Measurements from ENCODE around the gene KDELR1. TPM values are rescaled to one million over a fixed set of nuclear protein-coding genes. Genes with fewer than 3 reads are reported as not detected.

Gene KDELR1
- total and polyA plus RNA-seq, 9 of the 15 experiments (the other 6 are each of a cell fraction or from before 2014, with no cell fraction given): 6.1 to 165 (median 58.5) TPM

DNA sequence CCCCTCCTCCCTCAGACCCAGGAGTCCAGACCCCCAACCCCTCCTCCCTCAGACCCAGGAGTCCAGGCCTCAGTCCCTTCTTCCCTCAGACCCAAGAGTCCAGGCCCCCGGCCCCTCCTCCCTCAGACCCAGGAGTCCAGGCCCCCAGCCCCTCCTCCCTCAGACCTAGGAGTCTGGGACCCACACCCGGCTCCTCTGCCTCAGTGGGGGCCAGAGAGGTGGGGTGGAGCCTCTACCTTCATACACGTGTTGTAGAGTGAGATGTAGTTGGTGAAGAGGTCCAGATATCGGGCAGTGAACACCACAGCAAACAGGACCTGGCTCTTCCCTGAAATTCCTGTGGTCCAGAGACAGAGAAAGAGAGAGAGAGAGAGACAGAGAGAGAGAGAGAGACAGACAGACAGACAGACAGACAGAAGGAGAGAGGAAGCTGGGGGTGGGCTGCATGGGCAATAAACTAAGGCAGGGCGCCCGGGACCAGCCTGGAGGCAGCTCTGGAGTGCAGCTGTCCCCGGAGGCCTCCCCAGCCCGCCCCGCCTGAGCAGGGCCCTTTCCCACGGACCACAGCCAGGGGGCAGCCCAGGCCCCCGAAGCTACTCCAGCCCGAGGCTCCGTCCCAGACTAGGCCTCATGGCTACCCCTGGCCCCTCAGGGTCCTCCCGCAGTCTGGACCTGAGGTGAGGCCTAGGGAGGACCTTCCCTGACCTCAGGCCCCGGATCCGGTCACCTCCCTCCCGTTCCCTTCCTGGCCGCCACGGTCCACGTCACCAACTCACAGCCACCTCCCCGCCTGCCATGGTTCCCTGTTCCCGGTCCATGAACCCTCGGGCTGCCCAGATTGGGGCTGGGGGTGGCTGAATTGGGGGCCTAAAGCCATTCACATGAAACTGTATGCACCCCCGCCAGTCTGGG, 907 bp downstream of the KDELR1 start (continued):
- TF ChIP-seq, protein P1, sequence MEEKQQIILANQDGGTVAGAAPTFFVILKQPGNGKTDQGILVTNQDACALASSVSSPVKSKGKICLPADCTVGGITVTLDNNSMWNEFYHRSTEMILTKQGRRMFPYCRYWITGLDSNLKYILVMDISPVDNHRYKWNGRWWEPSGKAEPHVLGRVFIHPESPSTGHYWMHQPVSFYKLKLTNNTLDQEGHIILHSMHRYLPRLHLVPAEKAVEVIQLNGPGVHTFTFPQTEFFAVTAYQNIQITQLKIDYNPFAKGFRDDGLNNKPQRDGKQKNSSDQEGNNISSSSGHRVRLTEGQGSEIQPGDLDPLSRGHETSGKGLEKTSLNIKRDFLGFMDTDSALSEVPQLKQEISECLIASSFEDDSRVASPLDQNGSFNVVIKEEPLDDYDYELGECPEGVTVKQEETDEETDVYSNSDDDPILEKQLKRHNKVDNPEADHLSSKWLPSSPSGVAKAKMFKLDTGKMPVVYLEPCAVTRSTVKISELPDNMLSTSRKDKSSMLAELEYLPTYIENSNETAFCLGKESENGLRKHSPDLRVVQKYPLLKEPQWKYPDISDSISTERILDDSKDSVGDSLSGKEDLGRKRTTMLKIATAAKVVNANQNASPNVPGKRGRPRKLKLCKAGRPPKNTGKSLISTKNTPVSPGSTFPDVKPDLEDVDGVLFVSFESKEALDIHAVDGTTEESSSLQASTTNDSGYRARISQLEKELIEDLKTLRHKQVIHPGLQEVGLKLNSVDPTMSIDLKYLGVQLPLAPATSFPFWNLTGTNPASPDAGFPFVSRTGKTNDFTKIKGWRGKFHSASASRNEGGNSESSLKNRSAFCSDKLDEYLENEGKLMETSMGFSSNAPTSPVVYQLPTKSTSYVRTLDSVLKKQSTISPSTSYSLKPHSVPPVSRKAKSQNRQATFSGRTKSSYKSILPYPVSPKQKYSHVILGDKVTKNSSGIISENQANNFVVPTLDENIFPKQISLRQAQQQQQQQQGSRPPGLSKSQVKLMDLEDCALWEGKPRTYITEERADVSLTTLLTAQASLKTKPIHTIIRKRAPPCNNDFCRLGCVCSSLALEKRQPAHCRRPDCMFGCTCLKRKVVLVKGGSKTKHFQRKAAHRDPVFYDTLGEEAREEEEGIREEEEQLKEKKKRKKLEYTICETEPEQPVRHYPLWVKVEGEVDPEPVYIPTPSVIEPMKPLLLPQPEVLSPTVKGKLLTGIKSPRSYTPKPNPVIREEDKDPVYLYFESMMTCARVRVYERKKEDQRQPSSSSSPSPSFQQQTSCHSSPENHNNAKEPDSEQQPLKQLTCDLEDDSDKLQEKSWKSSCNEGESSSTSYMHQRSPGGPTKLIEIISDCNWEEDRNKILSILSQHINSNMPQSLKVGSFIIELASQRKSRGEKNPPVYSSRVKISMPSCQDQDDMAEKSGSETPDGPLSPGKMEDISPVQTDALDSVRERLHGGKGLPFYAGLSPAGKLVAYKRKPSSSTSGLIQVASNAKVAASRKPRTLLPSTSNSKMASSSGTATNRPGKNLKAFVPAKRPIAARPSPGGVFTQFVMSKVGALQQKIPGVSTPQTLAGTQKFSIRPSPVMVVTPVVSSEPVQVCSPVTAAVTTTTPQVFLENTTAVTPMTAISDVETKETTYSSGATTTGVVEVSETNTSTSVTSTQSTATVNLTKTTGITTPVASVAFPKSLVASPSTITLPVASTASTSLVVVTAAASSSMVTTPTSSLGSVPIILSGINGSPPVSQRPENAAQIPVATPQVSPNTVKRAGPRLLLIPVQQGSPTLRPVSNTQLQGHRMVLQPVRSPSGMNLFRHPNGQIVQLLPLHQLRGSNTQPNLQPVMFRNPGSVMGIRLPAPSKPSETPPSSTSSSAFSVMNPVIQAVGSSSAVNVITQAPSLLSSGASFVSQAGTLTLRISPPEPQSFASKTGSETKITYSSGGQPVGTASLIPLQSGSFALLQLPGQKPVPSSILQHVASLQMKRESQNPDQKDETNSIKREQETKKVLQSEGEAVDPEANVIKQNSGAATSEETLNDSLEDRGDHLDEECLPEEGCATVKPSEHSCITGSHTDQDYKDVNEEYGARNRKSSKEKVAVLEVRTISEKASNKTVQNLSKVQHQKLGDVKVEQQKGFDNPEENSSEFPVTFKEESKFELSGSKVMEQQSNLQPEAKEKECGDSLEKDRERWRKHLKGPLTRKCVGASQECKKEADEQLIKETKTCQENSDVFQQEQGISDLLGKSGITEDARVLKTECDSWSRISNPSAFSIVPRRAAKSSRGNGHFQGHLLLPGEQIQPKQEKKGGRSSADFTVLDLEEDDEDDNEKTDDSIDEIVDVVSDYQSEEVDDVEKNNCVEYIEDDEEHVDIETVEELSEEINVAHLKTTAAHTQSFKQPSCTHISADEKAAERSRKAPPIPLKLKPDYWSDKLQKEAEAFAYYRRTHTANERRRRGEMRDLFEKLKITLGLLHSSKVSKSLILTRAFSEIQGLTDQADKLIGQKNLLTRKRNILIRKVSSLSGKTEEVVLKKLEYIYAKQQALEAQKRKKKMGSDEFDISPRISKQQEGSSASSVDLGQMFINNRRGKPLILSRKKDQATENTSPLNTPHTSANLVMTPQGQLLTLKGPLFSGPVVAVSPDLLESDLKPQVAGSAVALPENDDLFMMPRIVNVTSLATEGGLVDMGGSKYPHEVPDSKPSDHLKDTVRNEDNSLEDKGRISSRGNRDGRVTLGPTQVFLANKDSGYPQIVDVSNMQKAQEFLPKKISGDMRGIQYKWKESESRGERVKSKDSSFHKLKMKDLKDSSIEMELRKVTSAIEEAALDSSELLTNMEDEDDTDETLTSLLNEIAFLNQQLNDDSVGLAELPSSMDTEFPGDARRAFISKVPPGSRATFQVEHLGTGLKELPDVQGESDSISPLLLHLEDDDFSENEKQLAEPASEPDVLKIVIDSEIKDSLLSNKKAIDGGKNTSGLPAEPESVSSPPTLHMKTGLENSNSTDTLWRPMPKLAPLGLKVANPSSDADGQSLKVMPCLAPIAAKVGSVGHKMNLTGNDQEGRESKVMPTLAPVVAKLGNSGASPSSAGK (IDR thresholded peaks at IDR 0.05): no peak
- TF ChIP-seq ZNF408 (CRISPR knock-in tag; IDR thresholded peaks at IDR 0.05; ENCODE audit: low read depth): no peak
- TF ChIP-seq, protein P2, sequence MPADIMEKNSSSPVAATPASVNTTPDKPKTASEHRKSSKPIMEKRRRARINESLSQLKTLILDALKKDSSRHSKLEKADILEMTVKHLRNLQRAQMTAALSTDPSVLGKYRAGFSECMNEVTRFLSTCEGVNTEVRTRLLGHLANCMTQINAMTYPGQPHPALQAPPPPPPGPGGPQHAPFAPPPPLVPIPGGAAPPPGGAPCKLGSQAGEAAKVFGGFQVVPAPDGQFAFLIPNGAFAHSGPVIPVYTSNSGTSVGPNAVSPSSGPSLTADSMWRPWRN (IDR thresholded peaks at IDR 0.05; ENCODE audit: low read depth): no peak
- TF ChIP-seq THRAP3 (IDR thresholded peaks at IDR 0.05; ENCODE audit: borderline replicate concordance): no peak
- TF ChIP-seq ZNF79 (CRISPR knock-in tag; IDR thresholded peaks at IDR 0.05; ENCODE audit: low read depth): no peak
- peak; percentile 94 for TF ChIP-seq CBFB (CRISPR knock-in tag; IDR thresholded peaks at IDR 0.05)
- TF ChIP-seq FOXK1 (CRISPR knock-in tag; IDR thresholded peaks at IDR 0.05; ENCODE audit: borderline replicate concordance): peak; percentile 94; the same call in 1 of the 2 replicates
- TF ChIP-seq C11orf30 (IDR thresholded peaks at IDR 0.05; ENCODE audit: low read depth): no peak; the same call in 1 of the 2 replicates
- no peak for TF ChIP-seq SMARCB1 (IDR thresholded peaks at IDR 0.05; ENCODE audit: insufficient read length, low read depth)
- no peak for TF ChIP-seq DDX20 (tag; IDR thresholded peaks at IDR 0.05; ENCODE audit: low read depth)
- no peak for TF ChIP-seq ZBTB8A (IDR thresholded peaks at IDR 0.05; ENCODE audit: partially characterized antibody)
- TF ChIP-seq SREBF1 (IDR thresholded peaks at IDR 0.05; ENCODE audit: borderline replicate concordance, low read depth, low read length): no peak
- TF ChIP-seq PYGO2 (tag; IDR thresholded peaks at IDR 0.05): no peak
- TF ChIP-seq HDAC8 (tag; IDR thresholded peaks at IDR 0.05): no peak
- TF ChIP-seq SRF (CRISPR knock-in tag; IDR thresholded peaks at IDR 0.05): no peak

Data from K562 (cell line).